GM12878 (cell line): ENCODE results near the gene TTC38. TPM values are rescaled to one million over a fixed set of nuclear protein-coding genes. Genes with fewer than 3 reads are reported as not detected.

Experiments
- E2F8 ChIP-seq: fragments of 450-650 bp; IDR thresholded peaks from 2 replicates; pipeline ENCODE4 v1.6.1; 2018; ENCODE audit warnings: mild to moderate bottlenecking, low read depth, moderate library complexity; ENCODE audit not compliant: partially characterized antibody
- EED ChIP-seq: sonication (generic); IDR thresholded peaks from 2 replicates; pipeline ENCODE4 v1.6.1; 2016; ENCODE audit warnings: antibody characterized with exemption, low read depth
- IRF4 ChIP-seq: IDR thresholded peaks from 2 replicates; pipeline ENCODE4 v1.6.1; 2011; ENCODE audit warnings: low read depth, low read length
- IRF5 ChIP-seq: fragments of 450-650 bp; IDR thresholded peaks from 2 replicates; pipeline ENCODE4 v1.6.1; 2017; ENCODE audit warnings: borderline replicate concordance
- NFYB ChIP-seq: IDR thresholded peaks from 2 replicates; pipeline ENCODE4 v1.6.1; 2011; ENCODE audit warnings: low read depth, mild to moderate bottlenecking, low read length, improper control_type of control experiment, moderate library complexity; ENCODE audit not compliant: insufficient read depth
- RBBP5 ChIP-seq: fragments of 200-600 bp; sonication (generic); conservative IDR thresholded peaks from 2 replicates; pipeline ENCODE4 v1.6.1; 2016
- RELB ChIP-seq: fragments of 450-650 bp; IDR thresholded peaks from 2 replicates; pipeline ENCODE4 v1.6.1; 2017; ENCODE audit warnings: low read depth, mild to moderate bottlenecking, moderate library complexity
- STAT1 ChIP-seq: fragments of 450-650 bp; conservative IDR thresholded peaks from 2 replicates; pipeline ENCODE4 v1.6.1; 2014; ENCODE audit warnings: antibody characterized with exemption, mild to moderate bottlenecking
- TCF12 ChIP-seq: IDR thresholded peaks from 2 replicates; pipeline ENCODE4 v1.6.1; 2011; ENCODE audit warnings: low read depth, mild to moderate bottlenecking, low read length
- TCF3 ChIP-seq: IDR thresholded peaks from 2 replicates; pipeline ENCODE4 v1.6.1; 2012; ENCODE audit warnings: low read depth, mild to moderate bottlenecking, low read length, borderline replicate concordance; ENCODE audit not compliant: insufficient read depth
- YBX1 ChIP-seq: fragments of 450-650 bp; IDR thresholded peaks from 2 replicates; pipeline ENCODE4 v1.6.1; 2016; ENCODE audit warnings: antibody characterized with exemption
- ZNF217 ChIP-seq: fragments of 450-650 bp; IDR thresholded peaks from 2 replicates; pipeline ENCODE4 v1.6.1; 2017; ENCODE audit warnings: antibody characterized with exemption, mild to moderate bottlenecking
- ZNF592 ChIP-seq: fragments of 450-650 bp; IDR thresholded peaks from 2 replicates; pipeline ENCODE4 v1.6.1; 2017; ENCODE audit warnings: mild to moderate bottlenecking, moderate library complexity
- polyA plus RNA-seq, 11 experiments: library from polyadenylated mRNA; depleted of rRNA in 4 of 11; unstranded in 6 of 11; stranded (reverse) in 5 of 11; fragments of >200 nt; fragmentation: Nextera tagmentation in 4 of 11; fragmentation: Illumina TruSeq in 1 of 11; extraction: Ambion mirVana in 4 of 11; extraction: Trizol in 1 of 11; gene quantifications; 1 replicate in 1 of 11; 2 replicates in 10 of 11; pipeline versions ENCODE4 v1.2.1 to v1.2.3, GENCODE V29; 2011 to 2016; ENCODE audit warnings: inconsistent platforms in 2 of 11, missing spikeins in 2 of 11, low read depth in 1 of 11
- total RNA-seq, 4 experiments: library from RNA; depleted of rRNA in 3 of 4; stranded (reverse); fragments of >200 nt in 3 of 4; fragmentation: Illumina TruSeq in 1 of 4; extraction: Trizol in 1 of 4; gene quantifications; 2 replicates each; pipeline versions ENCODE4 v1.2.1 to v1.2.3, GENCODE V29; 2013 to 2021
- TF ChIP-seq, protein P1 (sequence below): fragments of 450-650 bp; IDR thresholded peaks from 2 replicates; pipeline ENCODE4 v1.6.1; 2016; ENCODE audit warnings: mild to moderate bottlenecking, moderate library complexity, borderline replicate concordance

The TTC38 gene
- total and polyA plus RNA-seq, 10 of the 15 experiments (the other 5 are each of a cell fraction or from before 2014, with no cell fraction given): 0.58 to 39.9 (median 13.0) TPM

DNA sequence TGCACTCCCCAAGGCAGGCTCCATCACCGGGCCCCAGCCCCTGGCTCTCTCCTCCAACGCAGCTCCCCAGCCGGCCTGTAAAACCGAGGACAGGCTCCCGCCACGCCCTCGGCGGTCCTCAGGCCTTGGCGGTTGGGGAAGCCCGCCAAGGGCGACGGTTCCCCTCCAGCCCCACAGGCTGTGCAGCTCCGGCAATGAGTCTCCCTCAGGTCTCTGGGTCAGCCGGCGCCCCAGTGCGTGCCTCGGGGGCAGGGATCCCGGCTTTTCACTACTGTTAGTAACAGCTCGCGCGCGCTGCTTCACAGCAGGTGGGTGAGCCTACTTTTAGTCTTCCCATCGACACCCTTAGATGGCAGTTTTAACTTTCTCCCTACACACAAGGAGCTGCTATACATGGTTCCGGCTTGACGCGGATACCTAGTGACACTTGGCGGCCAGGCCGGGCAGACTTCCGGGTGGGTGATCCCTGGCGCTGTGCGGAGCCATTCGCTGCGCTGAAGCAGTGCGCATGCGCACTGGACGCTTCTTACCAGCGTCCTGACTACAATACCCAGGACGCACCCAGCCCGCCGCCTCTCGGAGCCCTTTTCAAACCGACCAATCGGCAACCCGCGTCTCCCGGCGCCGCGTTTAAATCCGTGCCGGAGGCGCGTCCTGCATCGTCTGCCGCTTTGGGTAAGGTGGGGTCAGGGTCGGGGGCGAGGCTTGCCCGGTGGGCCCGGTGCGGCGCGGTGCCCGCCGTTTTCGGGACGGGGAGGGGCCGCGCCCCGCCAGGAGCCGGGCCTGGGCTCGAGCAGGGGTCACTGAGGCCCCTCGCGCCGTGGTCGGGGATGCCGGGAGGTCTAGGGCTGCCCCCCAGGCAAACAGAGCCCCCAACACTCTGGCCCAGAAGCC, 28.7 kb downstream of the TTC38 start, which contains the start of gene GTSE1 (continued):
- TF ChIP-seq IRF4 (no peak), E2F8 (no peak), RELB (0 out of 2 replicates have a peak, but pooled peaks have one; percentile 23), ZNF592 (no peak), TCF12 (no peak), STAT1 (no peak), RBBP5 (no peak), ZNF217 (no peak), YBX1 (no peak), IRF5 (no peak), NFYB (peak; percentile 85), TCF3 (no peak; the same call in 1 of the 2 replicates), EED (no peak)
- TF ChIP-seq, protein P1, sequence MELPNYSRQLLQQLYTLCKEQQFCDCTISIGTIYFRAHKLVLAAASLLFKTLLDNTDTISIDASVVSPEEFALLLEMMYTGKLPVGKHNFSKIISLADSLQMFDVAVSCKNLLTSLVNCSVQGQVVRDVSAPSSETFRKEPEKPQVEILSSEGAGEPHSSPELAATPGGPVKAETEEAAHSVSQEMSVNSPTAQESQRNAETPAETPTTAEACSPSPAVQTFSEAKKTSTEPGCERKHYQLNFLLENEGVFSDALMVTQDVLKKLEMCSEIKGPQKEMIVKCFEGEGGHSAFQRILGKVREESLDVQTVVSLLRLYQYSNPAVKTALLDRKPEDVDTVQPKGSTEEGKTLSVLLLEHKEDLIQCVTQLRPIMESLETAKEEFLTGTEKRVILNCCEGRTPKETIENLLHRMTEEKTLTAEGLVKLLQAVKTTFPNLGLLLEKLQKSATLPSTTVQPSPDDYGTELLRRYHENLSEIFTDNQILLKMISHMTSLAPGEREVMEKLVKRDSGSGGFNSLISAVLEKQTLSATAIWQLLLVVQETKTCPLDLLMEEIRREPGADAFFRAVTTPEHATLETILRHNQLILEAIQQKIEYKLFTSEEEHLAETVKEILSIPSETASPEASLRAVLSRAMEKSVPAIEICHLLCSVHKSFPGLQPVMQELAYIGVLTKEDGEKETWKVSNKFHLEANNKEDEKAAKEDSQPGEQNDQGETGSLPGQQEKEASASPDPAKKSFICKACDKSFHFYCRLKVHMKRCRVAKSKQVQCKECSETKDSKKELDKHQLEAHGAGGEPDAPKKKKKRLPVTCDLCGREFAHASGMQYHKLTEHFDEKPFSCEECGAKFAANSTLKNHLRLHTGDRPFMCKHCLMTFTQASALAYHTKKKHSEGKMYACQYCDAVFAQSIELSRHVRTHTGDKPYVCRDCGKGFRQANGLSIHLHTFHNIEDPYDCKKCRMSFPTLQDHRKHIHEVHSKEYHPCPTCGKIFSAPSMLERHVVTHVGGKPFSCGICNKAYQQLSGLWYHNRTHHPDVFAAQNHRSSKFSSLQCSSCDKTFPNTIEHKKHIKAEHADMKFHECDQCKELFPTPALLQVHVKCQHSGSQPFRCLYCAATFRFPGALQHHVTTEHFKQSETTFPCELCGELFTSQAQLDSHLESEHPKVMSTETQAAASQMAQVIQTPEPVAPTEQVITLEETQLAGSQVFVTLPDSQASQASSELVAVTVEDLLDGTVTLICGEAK: peak; percentile 80
